HCT116 (cell line): ENCODE measurements around the gene GATAD2B.

Source experiments
- CEBPB ChIP-seq: IDR thresholded peaks from 2 replicates; pipeline ENCODE4 v1.6.1; 2012; ENCODE audit warnings: low read depth
- EZH2 ChIP-seq: fragments of 200-600 bp; sonication (generic); IDR thresholded peaks from 2 replicates; pipeline ENCODE4 v1.6.1; 2017; ENCODE audit warnings: antibody characterized with exemption, mixed run types
- EZH2phosphoT487 ChIP-seq: fragments of 200-600 bp; IDR thresholded peaks from 2 replicates; pipeline ENCODE4 v1.6.1; 2018; ENCODE audit warnings: antibody characterized with exemption, borderline replicate concordance
- MAX ChIP-seq: IDR thresholded peaks from 2 replicates; pipeline ENCODE4 v1.6.1; 2012
- POLR2AphosphoS5 ChIP-seq: IDR thresholded peaks from 2 replicates; pipeline ENCODE4 v1.6.1; 2011; ENCODE audit warnings: mild to moderate bottlenecking, low read depth, low read length, moderate library complexity
- ZFX ChIP-seq: fragments of 450-650 bp; IDR thresholded peaks from 2 replicates; pipeline ENCODE4 v1.6.1; 2017
- ZNF274 ChIP-seq: fragments of 200-500 bp; sonication (Bioruptor generic); IDR thresholded peaks from 2 replicates; pipeline ENCODE4 v1.6.1; 2014; ENCODE audit warnings: mild to moderate bottlenecking, low read depth, low read length, inconsistent platforms
- TF ChIP-seq, protein P1 (sequence below), 3 experiments: fragments of 200-600 bp in 1 of 3; sonication (generic) in 1 of 3; IDR thresholded peaks in 2 of 3; conservative IDR thresholded peaks in 1 of 3; 2 replicates each; pipeline ENCODE4 v1.5.1; 2012 to 2017; ENCODE audit warnings: low read depth in 2 of 3, low read length in 2 of 3, antibody characterized with exemption in 1 of 3, borderline replicate concordance in 1 of 3, control low read depth in 1 of 3, mild to moderate bottlenecking in 1 of 3, mixed read lengths in 1 of 3, mixed run types in 1 of 3, moderate library complexity in 1 of 3; ENCODE audit not compliant: insufficient read depth in 1 of 3
- TF ChIP-seq, protein P2 (sequence below): IDR thresholded peaks from 2 replicates; pipeline ENCODE4 v1.6.1; 2012; ENCODE audit warnings: low read depth
- TF ChIP-seq, protein P3 (sequence below): IDR thresholded peaks from 2 replicates; pipeline ENCODE4 v1.6.1; 2011; ENCODE audit warnings: mild to moderate bottlenecking, low read length, moderate library complexity; ENCODE audit not compliant: insufficient replicate concordance; ENCODE audit errors: extremely low read depth

DNA sequence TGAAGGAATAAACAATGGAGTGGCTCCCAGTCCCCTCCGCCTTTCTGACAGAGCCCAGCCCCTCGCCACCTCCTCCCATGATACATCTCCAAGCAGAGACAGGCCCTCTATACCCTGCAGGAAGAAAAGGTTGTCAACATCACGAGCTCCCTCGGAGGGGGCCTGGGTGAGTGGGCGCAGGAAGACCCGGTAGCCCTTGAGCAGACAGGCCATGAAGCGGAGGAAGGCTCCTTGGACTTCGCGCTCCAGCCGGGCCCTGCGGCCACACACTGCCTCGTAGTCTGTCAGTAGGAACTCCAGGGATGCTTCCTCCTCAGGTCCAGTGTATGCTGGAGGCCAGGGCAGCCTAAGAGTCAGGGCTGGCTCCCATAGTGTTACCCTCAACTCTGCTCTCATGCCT, 16.7 kb upstream of the GATAD2B start:
- TF ChIP-seq, protein P1, sequence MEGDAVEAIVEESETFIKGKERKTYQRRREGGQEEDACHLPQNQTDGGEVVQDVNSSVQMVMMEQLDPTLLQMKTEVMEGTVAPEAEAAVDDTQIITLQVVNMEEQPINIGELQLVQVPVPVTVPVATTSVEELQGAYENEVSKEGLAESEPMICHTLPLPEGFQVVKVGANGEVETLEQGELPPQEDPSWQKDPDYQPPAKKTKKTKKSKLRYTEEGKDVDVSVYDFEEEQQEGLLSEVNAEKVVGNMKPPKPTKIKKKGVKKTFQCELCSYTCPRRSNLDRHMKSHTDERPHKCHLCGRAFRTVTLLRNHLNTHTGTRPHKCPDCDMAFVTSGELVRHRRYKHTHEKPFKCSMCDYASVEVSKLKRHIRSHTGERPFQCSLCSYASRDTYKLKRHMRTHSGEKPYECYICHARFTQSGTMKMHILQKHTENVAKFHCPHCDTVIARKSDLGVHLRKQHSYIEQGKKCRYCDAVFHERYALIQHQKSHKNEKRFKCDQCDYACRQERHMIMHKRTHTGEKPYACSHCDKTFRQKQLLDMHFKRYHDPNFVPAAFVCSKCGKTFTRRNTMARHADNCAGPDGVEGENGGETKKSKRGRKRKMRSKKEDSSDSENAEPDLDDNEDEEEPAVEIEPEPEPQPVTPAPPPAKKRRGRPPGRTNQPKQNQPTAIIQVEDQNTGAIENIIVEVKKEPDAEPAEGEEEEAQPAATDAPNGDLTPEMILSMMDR (IDR thresholded peaks at IDR 0.05 in 2 of 3, conservative IDR thresholded peaks at IDR 0.05 in 1 of 3; ENCODE audit: borderline replicate concordance in 1 of 3, insufficient read depth in 1 of 3, low read depth in 2 of 3, low read length in 2 of 3), result no peak
- TF ChIP-seq, protein P2, sequence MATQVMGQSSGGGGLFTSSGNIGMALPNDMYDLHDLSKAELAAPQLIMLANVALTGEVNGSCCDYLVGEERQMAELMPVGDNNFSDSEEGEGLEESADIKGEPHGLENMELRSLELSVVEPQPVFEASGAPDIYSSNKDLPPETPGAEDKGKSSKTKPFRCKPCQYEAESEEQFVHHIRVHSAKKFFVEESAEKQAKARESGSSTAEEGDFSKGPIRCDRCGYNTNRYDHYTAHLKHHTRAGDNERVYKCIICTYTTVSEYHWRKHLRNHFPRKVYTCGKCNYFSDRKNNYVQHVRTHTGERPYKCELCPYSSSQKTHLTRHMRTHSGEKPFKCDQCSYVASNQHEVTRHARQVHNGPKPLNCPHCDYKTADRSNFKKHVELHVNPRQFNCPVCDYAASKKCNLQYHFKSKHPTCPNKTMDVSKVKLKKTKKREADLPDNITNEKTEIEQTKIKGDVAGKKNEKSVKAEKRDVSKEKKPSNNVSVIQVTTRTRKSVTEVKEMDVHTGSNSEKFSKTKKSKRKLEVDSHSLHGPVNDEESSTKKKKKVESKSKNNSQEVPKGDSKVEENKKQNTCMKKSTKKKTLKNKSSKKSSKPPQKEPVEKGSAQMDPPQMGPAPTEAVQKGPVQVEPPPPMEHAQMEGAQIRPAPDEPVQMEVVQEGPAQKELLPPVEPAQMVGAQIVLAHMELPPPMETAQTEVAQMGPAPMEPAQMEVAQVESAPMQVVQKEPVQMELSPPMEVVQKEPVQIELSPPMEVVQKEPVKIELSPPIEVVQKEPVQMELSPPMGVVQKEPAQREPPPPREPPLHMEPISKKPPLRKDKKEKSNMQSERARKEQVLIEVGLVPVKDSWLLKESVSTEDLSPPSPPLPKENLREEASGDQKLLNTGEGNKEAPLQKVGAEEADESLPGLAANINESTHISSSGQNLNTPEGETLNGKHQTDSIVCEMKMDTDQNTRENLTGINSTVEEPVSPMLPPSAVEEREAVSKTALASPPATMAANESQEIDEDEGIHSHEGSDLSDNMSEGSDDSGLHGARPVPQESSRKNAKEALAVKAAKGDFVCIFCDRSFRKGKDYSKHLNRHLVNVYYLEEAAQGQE, result no peak
- no peak for TF ChIP-seq ZNF274
- no peak for TF ChIP-seq POLR2AphosphoS5
- no peak for TF ChIP-seq ZFX
- TF ChIP-seq, protein P3, sequence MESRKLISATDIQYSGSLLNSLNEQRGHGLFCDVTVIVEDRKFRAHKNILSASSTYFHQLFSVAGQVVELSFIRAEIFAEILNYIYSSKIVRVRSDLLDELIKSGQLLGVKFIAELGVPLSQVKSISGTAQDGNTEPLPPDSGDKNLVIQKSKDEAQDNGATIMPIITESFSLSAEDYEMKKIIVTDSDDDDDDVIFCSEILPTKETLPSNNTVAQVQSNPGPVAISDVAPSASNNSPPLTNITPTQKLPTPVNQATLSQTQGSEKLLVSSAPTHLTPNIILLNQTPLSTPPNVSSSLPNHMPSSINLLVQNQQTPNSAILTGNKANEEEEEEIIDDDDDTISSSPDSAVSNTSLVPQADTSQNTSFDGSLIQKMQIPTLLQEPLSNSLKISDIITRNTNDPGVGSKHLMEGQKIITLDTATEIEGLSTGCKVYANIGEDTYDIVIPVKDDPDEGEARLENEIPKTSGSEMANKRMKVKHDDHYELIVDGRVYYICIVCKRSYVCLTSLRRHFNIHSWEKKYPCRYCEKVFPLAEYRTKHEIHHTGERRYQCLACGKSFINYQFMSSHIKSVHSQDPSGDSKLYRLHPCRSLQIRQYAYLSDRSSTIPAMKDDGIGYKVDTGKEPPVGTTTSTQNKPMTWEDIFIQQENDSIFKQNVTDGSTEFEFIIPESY, result no peak
- TF ChIP-seq CEBPB, result no peak
- no peak for TF ChIP-seq EZH2
- TF ChIP-seq MAX, result no peak
- TF ChIP-seq EZH2phosphoT487, result no peak
